ENCODE data around the gene CRIP3. TPM values are rescaled to one million over a fixed set of nuclear protein-coding genes. Genes with fewer than 3 reads are reported as not detected.
A peak's percentile ranks its signal among the peaks of the same experiment; 100 is the strongest.

Gene CRIP3
- total and polyA plus RNA-seq, 2 of the 13 experiments (the other 11 are each of a cell fraction or from before 2014, with no cell fraction given), result 6.3 to 9.3 TPM

DNA sequence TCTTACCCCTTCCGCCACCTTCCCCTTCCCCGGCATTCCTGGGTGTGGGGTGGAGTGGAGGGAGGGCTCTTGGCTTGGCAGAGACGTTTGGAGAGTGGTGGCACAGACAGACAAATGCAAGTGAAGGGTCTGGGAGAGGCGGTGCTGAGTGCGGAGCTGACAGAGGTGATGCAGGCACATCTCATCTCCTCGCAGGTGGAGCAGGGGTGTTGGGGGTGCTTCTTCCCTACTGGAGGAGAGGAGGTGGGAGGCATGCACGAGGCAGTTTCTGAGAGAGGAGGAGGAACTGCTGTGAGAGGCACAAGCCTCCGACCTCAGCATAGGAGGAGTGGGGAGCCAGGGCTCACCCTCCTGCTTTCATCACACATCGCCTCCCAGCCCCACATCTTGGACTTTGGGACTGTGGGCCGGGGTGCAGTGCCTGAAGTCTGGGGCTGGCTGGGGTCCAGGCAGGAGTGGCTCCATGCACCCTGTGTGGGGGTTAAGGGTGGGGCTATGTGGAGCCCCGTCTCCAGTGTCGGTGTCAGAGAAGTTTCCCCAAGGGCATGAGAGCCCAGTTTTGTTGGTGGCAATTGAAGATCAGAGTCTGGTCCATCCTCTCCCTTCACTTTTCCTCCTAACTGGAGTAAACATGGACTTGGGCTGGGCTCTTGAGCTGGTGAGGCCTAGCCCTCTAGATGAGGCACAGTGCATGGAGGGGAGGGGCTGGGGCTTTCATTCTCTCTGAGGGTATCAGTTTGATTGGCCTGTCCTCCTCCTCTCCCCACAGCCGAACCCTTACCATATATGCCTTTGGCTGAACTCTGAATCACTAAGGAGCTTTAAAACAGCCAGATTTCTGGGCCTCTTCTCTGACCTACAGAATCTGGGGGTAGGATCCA lies 30.7 kb downstream of the CRIP3 start:
- CTCF ChIA-PET (ENCODE audit: low intra/inter-chr PET ratio, low total read pairs), result no interaction called here
- Histone ChIP-seq H3K4me1 (ENCODE audit: insufficient read depth, low read length) (peaks cover 96% of the 10 kb centered on the region), H3K4me3 (replicated peaks in 1 of 3; ENCODE audit: insufficient read depth in 1 of 3, low read depth in 2 of 3, low read length in 3 of 3) (peak overlapping the region; percentile 32 to 86 (median 40); a peak in 5 of 6 replicates), H3K9me3 (ENCODE audit: low read length) (no peaks in the 10 kb centered on the region), H3K4me2 (ENCODE audit: low read depth, low read length) (peak overlapping the region; percentile 88), H3K79me2 (ENCODE audit: insufficient read depth, low read length) (peaks cover 7% of the 10 kb centered on the region), H3K27ac (ENCODE audit: extremely low read length, insufficient read depth, low read length) (peak overlapping the region; percentile 94), H2AFZ (ENCODE audit: low read length) (no peak overlapping the region), H3K9ac (ENCODE audit: insufficient read depth, low read depth, low read length) (peak overlapping the region; percentile 97), H4K20me1 (ENCODE audit: insufficient read depth, low read length) (no peaks in the 10 kb centered on the region), H3K27me3 (ENCODE audit: control insufficient read depth in 1 of 2, insufficient read depth in 2 of 2, low read length in 2 of 2) (no peaks in the 10 kb centered on the region), H3K36me3 (replicated peaks in 1 of 2; ENCODE audit: control insufficient read depth in 1 of 2, insufficient read depth in 2 of 2, low read length in 2 of 2) (no peaks in the 10 kb centered on the region)
- peak; percentile 80 for DNase-seq (ENCODE audit: low spot score)
- in situ Hi-C loops (cut with HindIII; ENCODE audit: extremely low pct_ligation_motif_present, low pct_unique_long_range_greater_than_20kb), result no loop called here
- BruUV-seq (replicated peaks), result no TSS peak
- intact Hi-C loops (cut with micrococcal nuclease; ENCODE audit: unreplicated experiment), result no loop called here
- 9% methylated on average over 13 of the region's 13 CpGs for WGBS (ENCODE audit: low lambda C conversion rate)
- FAIRE-seq, result no peak
- peak; percentile 47 for ATAC-seq
- POLR2A ChIA-PET, result interaction anchor here (0.7 to 20.0 kb wide), 11 partner anchors 10 to 159 kb away, joined by 3 to 314 read pairs (median 4); partner anchors contain the start of genes CRIP3, CUL9, DNPH1 and SLC22A7
- TF ChIP-seq ZNF329 (CRISPR knock-in tag; IDR thresholded peaks at IDR 0.05; ENCODE audit: low read depth) (no peak), SAP130 (CRISPR knock-in tag; IDR thresholded peaks at IDR 0.05; ENCODE audit: low read depth) (peak; percentile 31; the same call in 1 of the 2 replicates), KDM5A (IDR thresholded peaks at IDR 0.05; ENCODE audit: borderline replicate concordance, low read length) (no peak), THAP11 (CRISPR knock-in tag; IDR thresholded peaks at IDR 0.05) (peak; percentile 68), JDP2 (CRISPR knock-in tag; IDR thresholded peaks at IDR 0.05; ENCODE audit: borderline replicate concordance) (no peak), ZNF292 (CRISPR knock-in tag; IDR thresholded peaks at IDR 0.05; ENCODE audit: borderline replicate concordance, low read depth) (peak; percentile 81; the same call in 1 of the 2 replicates), TOPORS (CRISPR knock-in tag; IDR thresholded peaks at IDR 0.05) (peak; percentile 4; the same call in 1 of the 2 replicates), FOXK2 (IDR thresholded peaks at IDR 0.05) (peak; percentile 52; the same call in 1 of the 2 replicates), ZIK1 (CRISPR knock-in tag; IDR thresholded peaks at IDR 0.05; ENCODE audit: borderline replicate concordance, low read depth) (0 out of 2 replicates have a peak, but pooled peaks have one; percentile 49), ZNF136 (CRISPR knock-in tag; IDR thresholded peaks at IDR 0.05; ENCODE audit: low read depth) (0 out of 2 replicates have a peak, but pooled peaks have one; percentile 17), ZBTB7A (CRISPR knock-in tag; IDR thresholded peaks at IDR 0.05) (peak; percentile 91), ZNF326 (CRISPR knock-in tag; IDR thresholded peaks at IDR 0.05; ENCODE audit: borderline replicate concordance) (no peak), RBAK (CRISPR knock-in tag; IDR thresholded peaks at IDR 0.05) (peak; percentile 96)
- TF ChIP-seq, protein P1, sequence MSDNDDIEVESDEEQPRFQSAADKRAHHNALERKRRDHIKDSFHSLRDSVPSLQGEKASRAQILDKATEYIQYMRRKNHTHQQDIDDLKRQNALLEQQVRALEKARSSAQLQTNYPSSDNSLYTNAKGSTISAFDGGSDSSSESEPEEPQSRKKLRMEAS (IDR thresholded peaks at IDR 0.05), result no peak
- TF ChIP-seq, protein P2, sequence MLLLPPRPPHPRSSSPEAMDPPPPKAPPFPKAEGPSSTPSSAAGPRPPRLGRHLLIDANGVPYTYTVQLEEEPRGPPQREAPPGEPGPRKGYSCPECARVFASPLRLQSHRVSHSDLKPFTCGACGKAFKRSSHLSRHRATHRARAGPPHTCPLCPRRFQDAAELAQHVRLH (CRISPR knock-in tag; IDR thresholded peaks at IDR 0.05; ENCODE audit: borderline replicate concordance, low read depth), result peak; percentile 23; the same call in 1 of the 2 replicates
- TF ChIP-seq, protein P3, sequence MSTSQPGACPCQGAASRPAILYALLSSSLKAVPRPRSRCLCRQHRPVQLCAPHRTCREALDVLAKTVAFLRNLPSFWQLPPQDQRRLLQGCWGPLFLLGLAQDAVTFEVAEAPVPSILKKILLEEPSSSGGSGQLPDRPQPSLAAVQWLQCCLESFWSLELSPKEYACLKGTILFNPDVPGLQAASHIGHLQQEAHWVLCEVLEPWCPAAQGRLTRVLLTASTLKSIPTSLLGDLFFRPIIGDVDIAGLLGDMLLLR (CRISPR knock-in tag; IDR thresholded peaks at IDR 0.05), result 0 out of 2 replicates have a peak, but pooled peaks have one; percentile 21
- TF ChIP-seq, protein P4, sequence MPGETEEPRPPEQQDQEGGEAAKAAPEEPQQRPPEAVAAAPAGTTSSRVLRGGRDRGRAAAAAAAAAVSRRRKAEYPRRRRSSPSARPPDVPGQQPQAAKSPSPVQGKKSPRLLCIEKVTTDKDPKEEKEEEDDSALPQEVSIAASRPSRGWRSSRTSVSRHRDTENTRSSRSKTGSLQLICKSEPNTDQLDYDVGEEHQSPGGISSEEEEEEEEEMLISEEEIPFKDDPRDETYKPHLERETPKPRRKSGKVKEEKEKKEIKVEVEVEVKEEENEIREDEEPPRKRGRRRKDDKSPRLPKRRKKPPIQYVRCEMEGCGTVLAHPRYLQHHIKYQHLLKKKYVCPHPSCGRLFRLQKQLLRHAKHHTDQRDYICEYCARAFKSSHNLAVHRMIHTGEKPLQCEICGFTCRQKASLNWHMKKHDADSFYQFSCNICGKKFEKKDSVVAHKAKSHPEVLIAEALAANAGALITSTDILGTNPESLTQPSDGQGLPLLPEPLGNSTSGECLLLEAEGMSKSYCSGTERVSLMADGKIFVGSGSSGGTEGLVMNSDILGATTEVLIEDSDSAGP (CRISPR knock-in tag; IDR thresholded peaks at IDR 0.05; ENCODE audit: borderline replicate concordance), result peak; percentile 62
- TF ChIP-seq, protein P5, sequence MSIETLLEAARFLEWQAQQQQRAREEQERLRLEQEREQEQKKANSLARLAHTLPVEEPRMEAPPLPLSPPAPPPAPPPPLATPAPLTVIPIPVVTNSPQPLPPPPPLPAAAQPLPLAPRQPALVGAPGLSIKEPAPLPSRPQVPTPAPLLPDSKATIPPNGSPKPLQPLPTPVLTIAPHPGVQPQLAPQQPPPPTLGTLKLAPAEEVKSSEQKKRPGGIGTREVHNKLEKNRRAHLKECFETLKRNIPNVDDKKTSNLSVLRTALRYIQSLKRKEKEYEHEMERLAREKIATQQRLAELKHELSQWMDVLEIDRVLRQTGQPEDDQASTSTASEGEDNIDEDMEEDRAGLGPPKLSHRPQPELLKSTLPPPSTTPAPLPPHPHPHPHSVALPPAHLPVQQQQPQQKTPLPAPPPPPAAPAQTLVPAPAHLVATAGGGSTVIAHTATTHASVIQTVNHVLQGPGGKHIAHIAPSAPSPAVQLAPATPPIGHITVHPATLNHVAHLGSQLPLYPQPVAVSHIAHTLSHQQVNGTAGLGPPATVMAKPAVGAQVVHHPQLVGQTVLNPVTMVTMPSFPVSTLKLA (IDR thresholded peaks at IDR 0.05), result no peak
